Panc1 (cell line): ENCODE data around the gene CCDC157. TPM values are rescaled to one million over a fixed set of nuclear protein-coding genes. Genes with fewer than 3 reads are reported as not detected.
A peak's percentile ranks its signal among the peaks of the same experiment; 100 is the strongest.

Experiments
- ATAC-seq: fragments of 200-7000 bp; cut with Tn5 transposase; 2 replicates; pipeline ENCODE4 v1.9.1; 2020; ENCODE audit warnings: mild to moderate bottlenecking, moderate library complexity
- Bru-seq: library from RNA; stranded (reverse); fragments of 400-500 nt; gene quantifications from one replicate; lab custom pipeline; 2021; lab: Mats Ljungman, UMichigan
- BruChase-seq, 2 experiments: library from RNA; stranded (reverse); fragments of 400-500 nt; gene quantifications; one replicate each; lab custom pipeline; 2021; lab: Mats Ljungman, UMichigan
- BruUV-seq: library from RNA; stranded (reverse); fragments of 400-500 nt; replicated peaks from 2 replicates; lab custom pipeline; 2021; lab: Mats Ljungman, UMichigan
- CTCF ChIA-PET: fragments of 300-600 bp; sonication (Branson Sonifier 250); formaldehyde crosslinking; loops from one replicate; lab custom pipeline; 2022; ENCODE audit warnings: antibody characterized with exemption; lab: Charles Lee
- POLR2A ChIA-PET: fragments of 300-600 bp; sonication (Branson Sonifier 250); formaldehyde crosslinking; loops from one replicate; lab custom pipeline; 2022; ENCODE audit warnings: antibody characterized with exemption; lab: Charles Lee
- DNase-seq: peaks from one replicate; pipeline ENCODE4 v3.0.0-alpha.2; 2010; ENCODE audit warnings: low read depth, low spot score
- H3K27ac ChIP-seq: 2 replicates; pipeline ENCODE4 v1.5.1; 2011; ENCODE audit warnings: mild to moderate bottlenecking, low read length, inconsistent platforms
- H3K27me3 ChIP-seq: fragments of 200-500 bp; sonication (Bioruptor generic); 2 replicates; pipeline ENCODE4 v1.6.0; 2014; ENCODE audit warnings: low read length, inconsistent platforms; ENCODE audit not compliant: control insufficient read depth, insufficient read depth
- H3K36me3 ChIP-seq: fragments of 200-500 bp; sonication (Bioruptor generic); 2 replicates; pipeline ENCODE4 v1.5.1; 2014; ENCODE audit warnings: inconsistent platforms, mild to moderate bottlenecking, low read length, moderate library complexity; ENCODE audit not compliant: control insufficient read depth, insufficient read depth
- H3K4me1 ChIP-seq: 2 replicates; pipeline ENCODE4 v1.5.1; 2011; ENCODE audit warnings: inconsistent platforms, mild to moderate bottlenecking, low read length, moderate library complexity; ENCODE audit not compliant: control insufficient read depth, insufficient read depth
- H3K4me3 ChIP-seq, 2 experiments: 2 replicates each; pipeline ENCODE4 v1.5.1; 2011 to 2012; ENCODE audit warnings: low read depth in 2 of 2, low read length in 2 of 2, mild to moderate bottlenecking in 2 of 2, inconsistent platforms in 1 of 2, moderate library complexity in 1 of 2
- H3K9me3 ChIP-seq: fragments of 200-500 bp; sonication (Bioruptor generic); 2 replicates; pipeline ENCODE4 v1.5.1; 2014; ENCODE audit warnings: low read depth, mild to moderate bottlenecking, inconsistent platforms, low read length, moderate library complexity; ENCODE audit not compliant: control insufficient read depth, insufficient read depth
- CTCF ChIP-seq: fragments of 450-650 bp; IDR thresholded peaks from 2 replicates; pipeline ENCODE4 v1.5.1; 2017; ENCODE audit warnings: mild to moderate bottlenecking
- POLR2AphosphoS5 ChIP-seq: IDR thresholded peaks from 2 replicates; pipeline ENCODE4 v1.6.1; 2012; ENCODE audit warnings: mild to moderate bottlenecking, low read depth, low read length, moderate library complexity
- SIN3A ChIP-seq: IDR thresholded peaks from 2 replicates; pipeline ENCODE4 v1.6.1; 2012; ENCODE audit warnings: low read depth, mild to moderate bottlenecking, low read length, moderate library complexity, borderline replicate concordance; ENCODE audit not compliant: insufficient read depth
- TCF7L2 ChIP-seq: IDR thresholded peaks from 2 replicates; pipeline ENCODE4 v1.6.1; 2011; ENCODE audit warnings: mild to moderate bottlenecking, low read depth, low read length, inconsistent platforms
- in situ Hi-C: cut with HindIII; loops from 2 replicates; pipeline ENCODE4 v1.10.0; 2016; ENCODE audit warnings: low sequenced_read_pairs, low pct_unique_long_range_greater_than_20kb
- intact Hi-C: fragments of 100-400 bp; cut with micrococcal nuclease; formaldehyde crosslinking; loops from one replicate; pipeline ENCODE4 v1.10.0; 2022; ENCODE audit not compliant: unreplicated experiment
- long read RNA-seq: library from polyadenylated mRNA; unstranded; transcript quantifications from one replicate; pipeline ENCODE4 v2.0.0, GENCODE V29; 2021; ENCODE audit not compliant: unreplicated experiment
- polyA plus RNA-seq: library from polyadenylated mRNA; unstranded; fragments of >200 nt; gene quantifications from one replicate; pipeline ENCODE4 v1.2.1, GENCODE V29; 2012; ENCODE audit warnings: missing spikeins; ENCODE audit not compliant: insufficient read length
- total RNA-seq: library from RNA; stranded (reverse); gene quantifications from one replicate; pipeline ENCODE4 v1.2.1, GENCODE V29; 2021; ENCODE audit not compliant: unreplicated experiment
- TF ChIP-seq, protein P1 (sequence below), 2 experiments: IDR thresholded peaks; 2 replicates each; pipeline ENCODE4 v1.6.1; 2011 to 2012; ENCODE audit warnings: low read depth in 2 of 2, control low read depth in 1 of 2, low read length in 1 of 2, mild to moderate bottlenecking in 1 of 2, moderate library complexity in 1 of 2; ENCODE audit not compliant: insufficient read depth in 1 of 2

The CCDC157 gene
- total RNA-seq: 2.1 TPM
- polyA plus RNA-seq: 3.0 TPM
- percentile 40 among the genes with signal in this experiment for Bru-seq, nascent RNA
- percentile 41 among the genes with signal in this experiment for BruChase-seq, experiment 1, labeled RNA remaining after a 2-hour chase
- percentile 31 among the genes with signal in this experiment for BruChase-seq, experiment 2, labeled RNA remaining after a 6-hour chase
- long read RNA-seq, transcript CCDC157-202 (3 exons, 1,759 nt): major isoform, 6 of 14 reads
- long read RNA-seq, partial matches to known transcripts: 0 of 14 reads
- long read RNA-seq, other reads (novel, unspliced or antisense): 8 of 14 reads

DNA sequence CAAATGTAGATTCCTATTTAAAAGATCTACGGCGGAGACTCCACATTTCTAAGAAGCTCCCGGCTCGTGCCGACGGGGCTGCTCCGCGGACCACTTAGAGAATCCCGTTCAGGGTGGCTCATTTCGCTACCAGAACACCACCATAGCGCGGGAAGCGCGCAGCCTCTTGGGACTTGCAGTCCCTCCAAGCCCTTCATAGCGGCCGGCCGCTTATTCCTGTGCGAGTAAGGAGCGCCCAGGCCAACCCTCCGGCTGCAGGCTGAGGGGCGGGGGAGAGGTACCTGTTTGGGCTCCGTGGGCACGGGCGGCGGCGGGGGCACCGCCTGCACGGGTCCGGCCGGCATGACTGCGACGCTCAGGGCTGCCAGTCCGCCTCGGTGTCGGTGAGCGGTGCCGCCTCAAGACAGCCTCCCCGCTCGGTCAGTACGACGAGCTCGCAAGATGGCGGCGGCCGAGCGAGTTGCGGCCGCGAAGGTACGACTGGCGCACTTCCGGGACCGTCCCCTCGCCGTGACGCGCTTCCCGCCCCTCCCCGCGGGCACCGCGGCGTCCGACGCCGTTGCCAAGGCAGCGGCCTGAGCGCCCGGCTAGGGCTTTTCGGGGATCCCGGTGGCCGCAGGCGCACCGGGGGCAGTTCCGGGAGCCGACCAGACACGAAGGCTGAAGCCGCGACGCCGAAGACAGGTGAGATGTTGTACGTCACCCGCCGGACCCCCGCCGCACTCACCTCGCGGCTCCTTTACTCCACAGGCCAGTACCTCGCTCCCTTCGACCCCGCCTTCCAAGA, at the start of gene CCDC157, which contains the start of gene SF3A1:
CCDC157 (plus strand) TSS at position 559 of the 787 bp plus-strand sequence. CDS start 8,994 bp downstream, outside the sequence.
SF3A1 (minus strand) TSS at position 446 of the 787 bp plus-strand sequence; CDS start at position 344, 102 bp downstream.
- DNase-seq (peak; percentile 10), ATAC-seq (peak; percentile 98)
- peaks cover 10% of the 10 kb centered on the region for H3K36me3 ChIP-seq
- POLR2A ChIA-PET: interaction anchor here (0.5 to 1.0 kb wide), 2 partner anchors 22 to 738 kb away, joined by 3 read pairs; no protein-coding TSS in a partner anchor
- H3K27ac ChIP-seq: peak within 1 kb of the TSS; percentile 89
- CTCF ChIA-PET: interaction anchor here (0.5 kb wide), 1 partner anchor 398 kb away, joined by 3 read pairs; no protein-coding TSS in a partner anchor
- peaks cover 7% of the 10 kb centered on the region; the same call in 1 of the 2 replicates for H3K4me1 ChIP-seq
- no TSS peak for BruUV-seq
- intact Hi-C loops (no loop called here), in situ Hi-C loops (no loop called here)
- TF ChIP-seq CTCF (no peak), SIN3A (peak; percentile 98; the same call in 1 of the 2 replicates), TCF7L2 (0 out of 2 replicates have a peak, but pooled peaks have one; percentile 39), POLR2AphosphoS5 (peak; percentile 83)
- TF ChIP-seq, protein P1, sequence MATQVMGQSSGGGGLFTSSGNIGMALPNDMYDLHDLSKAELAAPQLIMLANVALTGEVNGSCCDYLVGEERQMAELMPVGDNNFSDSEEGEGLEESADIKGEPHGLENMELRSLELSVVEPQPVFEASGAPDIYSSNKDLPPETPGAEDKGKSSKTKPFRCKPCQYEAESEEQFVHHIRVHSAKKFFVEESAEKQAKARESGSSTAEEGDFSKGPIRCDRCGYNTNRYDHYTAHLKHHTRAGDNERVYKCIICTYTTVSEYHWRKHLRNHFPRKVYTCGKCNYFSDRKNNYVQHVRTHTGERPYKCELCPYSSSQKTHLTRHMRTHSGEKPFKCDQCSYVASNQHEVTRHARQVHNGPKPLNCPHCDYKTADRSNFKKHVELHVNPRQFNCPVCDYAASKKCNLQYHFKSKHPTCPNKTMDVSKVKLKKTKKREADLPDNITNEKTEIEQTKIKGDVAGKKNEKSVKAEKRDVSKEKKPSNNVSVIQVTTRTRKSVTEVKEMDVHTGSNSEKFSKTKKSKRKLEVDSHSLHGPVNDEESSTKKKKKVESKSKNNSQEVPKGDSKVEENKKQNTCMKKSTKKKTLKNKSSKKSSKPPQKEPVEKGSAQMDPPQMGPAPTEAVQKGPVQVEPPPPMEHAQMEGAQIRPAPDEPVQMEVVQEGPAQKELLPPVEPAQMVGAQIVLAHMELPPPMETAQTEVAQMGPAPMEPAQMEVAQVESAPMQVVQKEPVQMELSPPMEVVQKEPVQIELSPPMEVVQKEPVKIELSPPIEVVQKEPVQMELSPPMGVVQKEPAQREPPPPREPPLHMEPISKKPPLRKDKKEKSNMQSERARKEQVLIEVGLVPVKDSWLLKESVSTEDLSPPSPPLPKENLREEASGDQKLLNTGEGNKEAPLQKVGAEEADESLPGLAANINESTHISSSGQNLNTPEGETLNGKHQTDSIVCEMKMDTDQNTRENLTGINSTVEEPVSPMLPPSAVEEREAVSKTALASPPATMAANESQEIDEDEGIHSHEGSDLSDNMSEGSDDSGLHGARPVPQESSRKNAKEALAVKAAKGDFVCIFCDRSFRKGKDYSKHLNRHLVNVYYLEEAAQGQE (IDR thresholded peaks at IDR 0.05; ENCODE audit: insufficient read depth in 1 of 2, low read depth in 2 of 2, low read length in 1 of 2): no peak
- H3K27me3 ChIP-seq: no peaks in the 10 kb centered on the region
- peak within 1 kb of the TSS; percentile 87 to 95 for H3K4me3 ChIP-seq
- no peaks in the 10 kb centered on the region for H3K9me3 ChIP-seq

DNA sequence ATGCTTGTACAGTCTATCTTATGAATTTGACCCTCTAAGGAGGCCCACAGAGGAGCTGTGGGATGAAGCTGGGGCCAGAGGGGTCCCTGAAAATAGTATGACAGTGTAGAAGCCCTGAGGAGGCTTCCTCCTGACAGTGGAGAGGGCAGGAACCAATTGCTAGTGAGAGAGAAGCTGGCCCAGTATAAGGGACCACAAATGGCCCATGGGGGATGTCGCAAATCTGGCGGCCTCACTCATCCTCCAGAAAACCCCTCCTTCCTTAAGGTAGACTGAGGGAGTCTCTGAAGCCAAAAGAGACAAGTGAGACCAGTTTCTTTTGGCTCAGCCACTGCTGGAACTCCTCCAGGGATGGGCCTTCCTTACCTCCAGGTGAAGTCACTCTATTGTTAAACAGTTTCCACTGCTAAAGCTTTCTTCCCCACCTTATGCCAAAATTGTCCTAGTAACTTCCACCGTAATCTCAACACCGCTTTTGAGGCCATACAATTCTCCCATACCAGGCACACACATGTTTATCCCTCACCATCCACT, 49.7 kb upstream of the CCDC157 start:
- in situ Hi-C loops (no loop called here), intact Hi-C loops (no loop called here)
- Histone ChIP-seq H3K36me3 (no peaks in the 10 kb centered on the region), H3K27ac (no peak overlapping the region), H3K27me3 (no peaks in the 10 kb centered on the region), H3K4me1 (peaks cover 32% of the 10 kb centered on the region), H3K9me3 (no peaks in the 10 kb centered on the region), H3K4me3 (no peak overlapping the region)
- ChIA-PET POLR2A (no interaction called here), CTCF (no interaction called here)
- no peak for ATAC-seq
- no TSS peak for BruUV-seq
- no peak for DNase-seq
- TF ChIP-seq CTCF (no peak), TCF7L2 (no peak), POLR2AphosphoS5 (no peak), SIN3A (no peak)
- TF ChIP-seq, protein P1 (IDR thresholded peaks at IDR 0.05; ENCODE audit: insufficient read depth in 1 of 2, low read depth in 2 of 2, low read length in 1 of 2): no peak
